ENCODE measurements around the gene RIMS4. TPM values are rescaled to one million over a fixed set of nuclear protein-coding genes. Genes with fewer than 3 reads are reported as not detected.

The RIMS4 gene
- total and polyA plus RNA-seq, 9 of the 15 experiments (the other 6 are each of a cell fraction or from before 2014, with no cell fraction given), result 0.04 TPM; not detected in 8

DNA sequence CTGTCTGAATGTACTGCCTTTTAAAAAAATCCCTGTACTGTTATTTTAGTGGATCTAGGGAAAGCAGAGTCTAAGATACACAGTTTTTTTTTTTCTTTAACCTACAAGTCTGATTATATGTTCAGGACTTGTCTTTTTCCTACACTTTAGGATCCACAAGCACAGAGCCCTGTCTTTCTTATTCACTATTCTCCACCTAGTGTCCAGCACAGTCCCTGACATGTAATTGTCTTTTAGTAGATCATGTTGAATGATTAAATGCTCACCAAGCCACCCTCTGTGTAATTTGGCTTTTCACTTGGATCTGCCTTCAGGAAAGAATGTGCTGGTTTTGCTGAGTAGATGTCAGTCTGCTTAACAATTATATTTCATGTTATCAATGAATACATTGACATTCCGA, 39.4 kb upstream of the RIMS4 start:
- H3K4me2 ChIP-seq (ENCODE audit: insufficient read depth, low read length), result no peak overlapping the region
- H4K20me1 ChIP-seq (replicated peaks; ENCODE audit: control insufficient read depth, insufficient read depth, low read length), result no peaks in the 10 kb centered on the region
- intact Hi-C loops (cut with micrococcal nuclease), result no loop called here
- no peak overlapping the region for H2AFZ ChIP-seq (ENCODE audit: low read depth, low read length)
- no peaks in the 10 kb centered on the region for H3K4me1 ChIP-seq (replicated peaks in 1 of 2; ENCODE audit: control insufficient read depth in 2 of 2, insufficient read depth in 2 of 2, low read length in 2 of 2)
- H3K9ac ChIP-seq (ENCODE audit: insufficient read depth in 1 of 2, low read depth in 2 of 2, low read length in 2 of 2), result no peak overlapping the region
- no peaks in the 10 kb centered on the region for H3K79me2 ChIP-seq (ENCODE audit: control insufficient read depth, insufficient read depth, low read length)
- no peak for DNase-seq (ENCODE audit: extremely low read depth in 1 of 4, low spot score in 3 of 4)
- WGBS (ENCODE audit: insufficient coverage, low coverage, missing lambda C conversion rate), result 0% methylated on average over 1 of the region's 1 CpG
- H3K4me3 ChIP-seq, result no peak overlapping the region
- no TSS peak for BruUV-seq (replicated peaks)
- FAIRE-seq, result no peak
- H3K9me1 ChIP-seq (ENCODE audit: control insufficient read depth, insufficient read depth, low read length), result no peaks in the 10 kb centered on the region
- TF ChIP-seq ZNF232 (CRISPR knock-in tag; IDR thresholded peaks at IDR 0.05) (no peak), PRMT5 (CRISPR knock-in tag; IDR thresholded peaks at IDR 0.05) (no peak), BRCA1 (IDR thresholded peaks at IDR 0.05) (no peak), BRCA1 (CRISPR knock-in tag; IDR thresholded peaks at IDR 0.05) (no peak), ZNF3 (CRISPR knock-in tag; IDR thresholded peaks at IDR 0.05) (no peak), WHSC1 (IDR thresholded peaks at IDR 0.05; ENCODE audit: low read length) (no peak), MCM2 (IDR thresholded peaks at IDR 0.05; ENCODE audit: low read depth) (no peak)
- TF ChIP-seq, protein P1, sequence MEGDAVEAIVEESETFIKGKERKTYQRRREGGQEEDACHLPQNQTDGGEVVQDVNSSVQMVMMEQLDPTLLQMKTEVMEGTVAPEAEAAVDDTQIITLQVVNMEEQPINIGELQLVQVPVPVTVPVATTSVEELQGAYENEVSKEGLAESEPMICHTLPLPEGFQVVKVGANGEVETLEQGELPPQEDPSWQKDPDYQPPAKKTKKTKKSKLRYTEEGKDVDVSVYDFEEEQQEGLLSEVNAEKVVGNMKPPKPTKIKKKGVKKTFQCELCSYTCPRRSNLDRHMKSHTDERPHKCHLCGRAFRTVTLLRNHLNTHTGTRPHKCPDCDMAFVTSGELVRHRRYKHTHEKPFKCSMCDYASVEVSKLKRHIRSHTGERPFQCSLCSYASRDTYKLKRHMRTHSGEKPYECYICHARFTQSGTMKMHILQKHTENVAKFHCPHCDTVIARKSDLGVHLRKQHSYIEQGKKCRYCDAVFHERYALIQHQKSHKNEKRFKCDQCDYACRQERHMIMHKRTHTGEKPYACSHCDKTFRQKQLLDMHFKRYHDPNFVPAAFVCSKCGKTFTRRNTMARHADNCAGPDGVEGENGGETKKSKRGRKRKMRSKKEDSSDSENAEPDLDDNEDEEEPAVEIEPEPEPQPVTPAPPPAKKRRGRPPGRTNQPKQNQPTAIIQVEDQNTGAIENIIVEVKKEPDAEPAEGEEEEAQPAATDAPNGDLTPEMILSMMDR (IDR thresholded peaks at IDR 0.05 in 2 of 3, conservative IDR thresholded peaks at IDR 0.05 in 1 of 3; ENCODE audit: insufficient read depth in 2 of 3, low read depth in 1 of 3, low read length in 3 of 3), result peak in 2 of 3 experiments; percentile 21 to 29; a peak in 2 of 6 replicates
- TF ChIP-seq, protein P2, sequence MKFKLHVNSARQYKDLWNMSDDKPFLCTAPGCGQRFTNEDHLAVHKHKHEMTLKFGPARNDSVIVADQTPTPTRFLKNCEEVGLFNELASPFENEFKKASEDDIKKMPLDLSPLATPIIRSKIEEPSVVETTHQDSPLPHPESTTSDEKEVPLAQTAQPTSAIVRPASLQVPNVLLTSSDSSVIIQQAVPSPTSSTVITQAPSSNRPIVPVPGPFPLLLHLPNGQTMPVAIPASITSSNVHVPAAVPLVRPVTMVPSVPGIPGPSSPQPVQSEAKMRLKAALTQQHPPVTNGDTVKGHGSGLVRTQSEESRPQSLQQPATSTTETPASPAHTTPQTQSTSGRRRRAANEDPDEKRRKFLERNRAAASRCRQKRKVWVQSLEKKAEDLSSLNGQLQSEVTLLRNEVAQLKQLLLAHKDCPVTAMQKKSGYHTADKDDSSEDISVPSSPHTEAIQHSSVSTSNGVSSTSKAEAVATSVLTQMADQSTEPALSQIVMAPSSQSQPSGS (CRISPR knock-in tag; IDR thresholded peaks at IDR 0.05), result no peak
- TF ChIP-seq, protein P3, sequence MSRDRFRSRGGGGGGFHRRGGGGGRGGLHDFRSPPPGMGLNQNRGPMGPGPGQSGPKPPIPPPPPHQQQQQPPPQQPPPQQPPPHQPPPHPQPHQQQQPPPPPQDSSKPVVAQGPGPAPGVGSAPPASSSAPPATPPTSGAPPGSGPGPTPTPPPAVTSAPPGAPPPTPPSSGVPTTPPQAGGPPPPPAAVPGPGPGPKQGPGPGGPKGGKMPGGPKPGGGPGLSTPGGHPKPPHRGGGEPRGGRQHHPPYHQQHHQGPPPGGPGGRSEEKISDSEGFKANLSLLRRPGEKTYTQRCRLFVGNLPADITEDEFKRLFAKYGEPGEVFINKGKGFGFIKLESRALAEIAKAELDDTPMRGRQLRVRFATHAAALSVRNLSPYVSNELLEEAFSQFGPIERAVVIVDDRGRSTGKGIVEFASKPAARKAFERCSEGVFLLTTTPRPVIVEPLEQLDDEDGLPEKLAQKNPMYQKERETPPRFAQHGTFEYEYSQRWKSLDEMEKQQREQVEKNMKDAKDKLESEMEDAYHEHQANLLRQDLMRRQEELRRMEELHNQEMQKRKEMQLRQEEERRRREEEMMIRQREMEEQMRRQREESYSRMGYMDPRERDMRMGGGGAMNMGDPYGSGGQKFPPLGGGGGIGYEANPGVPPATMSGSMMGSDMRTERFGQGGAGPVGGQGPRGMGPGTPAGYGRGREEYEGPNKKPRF (IDR thresholded peaks at IDR 0.05; ENCODE audit: low read depth, low read length), result no peak
- ChIA-PET POLR2A (no interaction called here), CTCF (ENCODE audit: low intra/inter-chr PET ratio) (no interaction called here)
- no peaks in the 10 kb centered on the region for H3K9me3 ChIP-seq (replicated peaks; ENCODE audit: control insufficient read depth, insufficient read depth, low read depth, low read length)
- in situ Hi-C loops (cut with MboI), result no loop called here
- H3K27me3 ChIP-seq (ENCODE audit: control insufficient read depth in 2 of 2, insufficient read depth in 2 of 2, low read length in 2 of 2), result peaks cover 5 to 9% of the 10 kb centered on the region in 2 experiments; a peak in 4 of 5 replicates
- H3K36me3 ChIP-seq (ENCODE audit: control insufficient read depth, insufficient read depth, low read length), result no peaks in the 10 kb centered on the region
- H3K27ac ChIP-seq (ENCODE audit: extremely low read depth, low read depth, low read length), result no peak overlapping the region
- ATAC-seq, result peak; percentile 40; the same call in 1 of the 3 replicates
